Cortex of kidney (tissue), 1 donor: ENCODE measurements around the gene GRHL1.

ENCODE experiments used
- DNase-seq: peaks from one replicate; lab custom pipeline; 2025; lab: John Stamatoyannopoulos, UW

The GRHL1 gene

GRCh38 chr2:9994462-9994861 is 43.0 kb downstream of the GRHL1 start:
- DNase-seq, result no peak

- no peak for DNase-seq
Measured at GRCh38 chr2:9995059-9995458, 43.6 kb downstream of the GRHL1 start.

GRCh38 chr2:9996321-9996720 is 44.8 kb downstream of the GRHL1 start:
- DNase-seq, result no peak

GRCh38 chr2:9997936-9998335 is 46.4 kb downstream of the GRHL1 start:
- no peak for DNase-seq

GRCh38 chr2:9998916-9999654 is 47.6 kb downstream of the GRHL1 start:
- no peak for DNase-seq

GRCh38 chr2:9999693-10000092 is 48.2 kb downstream of the GRHL1 start:
- no peak for DNase-seq

- no peak for DNase-seq
Measured at GRCh38 chr2:10000541-10000940, 49.0 kb downstream of the GRHL1 start.

GRCh38 chr2:10001586-10001985 is 50.1 kb downstream of the GRHL1 start:
- no peak for DNase-seq

GRCh38 chr2:10002109-10002508 is 50.6 kb downstream of the GRHL1 start:
- DNase-seq, result no peak

- no peak for DNase-seq
Measured at GRCh38 chr2:10002681-10003080, 51.2 kb downstream of the GRHL1 start.

GRCh38 chr2:10003206-10004125 is 52.0 kb downstream of the GRHL1 start:
- DNase-seq, result no peak

GRCh38 chr2:10004401-10004800 is 52.9 kb downstream of the GRHL1 start:
- no peak for DNase-seq

GRCh38 chr2:10004836-10005235 is 53.3 kb downstream of the GRHL1 start:
- no peak for DNase-seq

- no peak for DNase-seq
Measured at GRCh38 chr2:10005461-10006235, 54.2 kb downstream of the GRHL1 start.

- DNase-seq, result no peak
Measured at GRCh38 chr2:10006236-10007161, 55.0 kb downstream of the GRHL1 start.

- no peak for DNase-seq
Measured at GRCh38 chr2:10007435-10007834, 55.9 kb downstream of the GRHL1 start.

GRCh38 chr2:10007921-10008808 is 56.7 kb downstream of the GRHL1 start:
- DNase-seq, result no peak

- no peak for DNase-seq
Measured at GRCh38 chr2:10008809-10009176, 57.3 kb downstream of the GRHL1 start.

- no peak for DNase-seq
Measured at GRCh38 chr2:10009271-10009810, 57.8 kb downstream of the GRHL1 start.
